Measurements from ENCODE around the gene DAPK1.

DNA sequence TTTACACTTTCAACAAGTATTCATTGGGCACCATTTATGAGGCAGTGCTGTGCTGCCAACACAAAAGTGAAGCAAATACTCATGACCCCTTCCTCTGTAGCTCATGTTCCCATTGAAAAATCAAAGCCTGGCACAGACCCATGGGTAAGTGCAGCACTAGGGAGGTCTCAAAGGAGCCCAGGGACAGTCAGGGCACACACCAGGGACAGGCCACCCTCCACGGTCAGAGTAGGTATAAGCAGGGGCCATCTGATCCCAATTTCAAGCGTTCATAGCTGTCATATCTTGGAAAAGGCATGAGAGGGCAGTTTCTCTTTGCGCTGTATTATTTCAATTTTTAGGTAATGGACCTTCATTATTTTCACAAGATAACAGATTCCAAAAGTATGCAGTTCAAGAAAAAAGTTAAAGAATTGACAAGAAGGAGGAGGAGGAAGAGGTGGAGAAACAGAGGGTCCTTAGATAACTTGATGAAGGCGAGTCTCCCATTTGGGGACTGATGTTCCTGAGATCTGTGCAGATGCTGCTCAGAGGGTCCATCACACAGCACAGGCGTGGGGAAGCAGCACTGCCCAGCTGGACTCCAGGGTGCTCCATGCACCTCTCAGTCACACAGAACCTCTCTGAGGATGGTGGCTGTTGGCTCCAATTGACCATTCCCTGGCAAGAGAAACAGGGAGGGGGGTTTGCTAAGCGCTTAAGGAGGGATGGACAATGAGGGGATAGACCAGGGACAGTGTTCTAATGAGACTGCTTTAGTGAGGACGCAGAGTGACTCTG is 235.8 kb downstream of the DAPK1 start:
- TF ChIP-seq POLR2A (IDR thresholded peaks at IDR 0.05): no peak
- TF ChIP-seq, protein P1, sequence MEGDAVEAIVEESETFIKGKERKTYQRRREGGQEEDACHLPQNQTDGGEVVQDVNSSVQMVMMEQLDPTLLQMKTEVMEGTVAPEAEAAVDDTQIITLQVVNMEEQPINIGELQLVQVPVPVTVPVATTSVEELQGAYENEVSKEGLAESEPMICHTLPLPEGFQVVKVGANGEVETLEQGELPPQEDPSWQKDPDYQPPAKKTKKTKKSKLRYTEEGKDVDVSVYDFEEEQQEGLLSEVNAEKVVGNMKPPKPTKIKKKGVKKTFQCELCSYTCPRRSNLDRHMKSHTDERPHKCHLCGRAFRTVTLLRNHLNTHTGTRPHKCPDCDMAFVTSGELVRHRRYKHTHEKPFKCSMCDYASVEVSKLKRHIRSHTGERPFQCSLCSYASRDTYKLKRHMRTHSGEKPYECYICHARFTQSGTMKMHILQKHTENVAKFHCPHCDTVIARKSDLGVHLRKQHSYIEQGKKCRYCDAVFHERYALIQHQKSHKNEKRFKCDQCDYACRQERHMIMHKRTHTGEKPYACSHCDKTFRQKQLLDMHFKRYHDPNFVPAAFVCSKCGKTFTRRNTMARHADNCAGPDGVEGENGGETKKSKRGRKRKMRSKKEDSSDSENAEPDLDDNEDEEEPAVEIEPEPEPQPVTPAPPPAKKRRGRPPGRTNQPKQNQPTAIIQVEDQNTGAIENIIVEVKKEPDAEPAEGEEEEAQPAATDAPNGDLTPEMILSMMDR (IDR thresholded peaks at IDR 0.05): no peak

Data from suprapubic skin (tissue), 3 donors.